DND-41 (cell line): ENCODE measurements around the gene RHOBTB3.

Experiments used
- ATAC-seq: fragments of 200-7000 bp; cut with Tn5 transposase; 3 replicates; pipeline ENCODE4 v1.9.1; 2021; ENCODE audit warnings: low read depth; ENCODE audit not compliant: insufficient read depth
- DNase-seq: peaks from one replicate; pipeline ENCODE4 v3.0.0-alpha.2; 2020
- H2AFZ ChIP-seq: 2 replicates; pipeline ENCODE4 v1.6.0; 2012; ENCODE audit warnings: low read depth, low read length
- H3K27ac ChIP-seq: 2 replicates; pipeline ENCODE4 v1.5.1; 2012; ENCODE audit warnings: low read length, inconsistent platforms
- H3K27me3 ChIP-seq: fragments of 200-600 bp; sonication (generic); 2 replicates; pipeline ENCODE4 v1.6.0; 2012; ENCODE audit warnings: low read length, mild to moderate bottlenecking, inconsistent platforms; ENCODE audit not compliant: insufficient read depth, poor library complexity
- H3K36me3 ChIP-seq: 2 replicates; pipeline ENCODE4 v1.5.1; 2012; ENCODE audit warnings: low read length, inconsistent platforms; ENCODE audit not compliant: insufficient read depth
- H3K4me1 ChIP-seq: 2 replicates; pipeline ENCODE4 v1.5.1; 2012; ENCODE audit warnings: mild to moderate bottlenecking, low read length; ENCODE audit not compliant: insufficient read depth
- H3K4me2 ChIP-seq: 2 replicates; pipeline ENCODE4 v1.6.0; 2012; ENCODE audit warnings: mild to moderate bottlenecking, moderate library complexity, low read length, inconsistent platforms; ENCODE audit not compliant: insufficient read depth
- H3K4me3 ChIP-seq, 2 experiments: fragments of 200-600 bp in 1 of 2; shearing (Covaris generic) in 1 of 2; 2 replicates each; pipeline ENCODE4 v1.5.1; 2012 to 2016; ENCODE audit warnings: inconsistent platforms in 2 of 2, low read length in 2 of 2, mild to moderate bottlenecking in 2 of 2, low read depth in 1 of 2, moderate library complexity in 1 of 2
- H3K79me2 ChIP-seq: 2 replicates; pipeline ENCODE4 v1.6.0; 2012; ENCODE audit warnings: low read length, inconsistent platforms; ENCODE audit not compliant: insufficient read depth
- H3K9ac ChIP-seq: 2 replicates; pipeline ENCODE4 v1.6.0; 2012; ENCODE audit warnings: low read depth, mild to moderate bottlenecking, inconsistent platforms, low read length, moderate library complexity
- H3K9me3 ChIP-seq: 2 replicates; pipeline ENCODE4 v1.5.1; 2012; ENCODE audit warnings: low read length, moderate library complexity, mild to moderate bottlenecking, inconsistent platforms; ENCODE audit not compliant: insufficient read depth, severe bottlenecking
- H4K20me1 ChIP-seq: 2 replicates; pipeline ENCODE4 v1.6.0; 2012; ENCODE audit warnings: low read length; ENCODE audit not compliant: insufficient read depth
- CTCF ChIP-seq: IDR thresholded peaks from 2 replicates; pipeline ENCODE4 v1.5.1; 2012; ENCODE audit warnings: borderline replicate concordance, low read length, moderate library complexity, mild to moderate bottlenecking; ENCODE audit not compliant: poor library complexity, severe bottlenecking; ENCODE audit errors: extremely low read depth
- EZH2 ChIP-seq: IDR thresholded peaks from 3 replicates; pipeline ENCODE4 v1.6.1; 2012; ENCODE audit warnings: borderline replicate concordance, low read depth, mild to moderate bottlenecking, moderate library complexity, low read length, inconsistent platforms; ENCODE audit not compliant: severe bottlenecking

RHOBTB3 gene

GRCh38 chr5:95801532-95801931, 70.4 kb downstream of the RHOBTB3 start:
- Histone ChIP-seq H3K9me3 (no peaks in the 10 kb centered on the region), H3K36me3 (peaks cover 3% of the 10 kb centered on the region; the same call in 1 of the 2 replicates), H3K27me3 (no peaks in the 10 kb centered on the region), H3K79me2 (no peaks in the 10 kb centered on the region), H4K20me1 (no peaks in the 10 kb centered on the region), H3K27ac (no peak overlapping the region), H3K4me3 (no peak overlapping the region), H2AFZ (no peak overlapping the region), H3K9ac (no peak overlapping the region), H3K4me2 (no peak overlapping the region), H3K4me1 (no peaks in the 10 kb centered on the region)
- DNase-seq (no peak), ATAC-seq (no peak)
- TF ChIP-seq EZH2 (no peak), CTCF (no peak)

- H3K9ac ChIP-seq: no peak overlapping the region
- H3K9me3 ChIP-seq: no peaks in the 10 kb centered on the region
- peaks cover 8% of the 10 kb centered on the region; the same call in 1 of the 2 replicates for H3K36me3 ChIP-seq
- H2AFZ ChIP-seq: no peak overlapping the region
- H4K20me1 ChIP-seq: no peaks in the 10 kb centered on the region
- TF ChIP-seq EZH2: no peak
- TF ChIP-seq CTCF: no peak
- H3K4me1 ChIP-seq: no peaks in the 10 kb centered on the region
- no peaks in the 10 kb centered on the region for H3K27me3 ChIP-seq
- no peak overlapping the region for H3K4me2 ChIP-seq
- DNase-seq (no peak), ATAC-seq (no peak)
- no peak overlapping the region for H3K4me3 ChIP-seq
- H3K27ac ChIP-seq: no peak overlapping the region
- no peaks in the 10 kb centered on the region for H3K79me2 ChIP-seq
Observed at GRCh38 chr5:95801961-95802360, 70.8 kb downstream of the RHOBTB3 start.

GRCh38 chr5:95803271-95804148, 72.4 kb downstream of the RHOBTB3 start:
- H3K4me3 ChIP-seq: no peak overlapping the region
- ATAC-seq: no peak

More at GRCh38 chr5:95803271-95804148, 72.4 kb downstream of the RHOBTB3 start:
- Histone ChIP-seq H4K20me1 (no peaks in the 10 kb centered on the region), H3K9ac (no peak overlapping the region), H3K36me3 (peaks cover 14% of the 10 kb centered on the region), H3K4me2 (no peak overlapping the region), H2AFZ (no peak overlapping the region), H3K4me1 (peaks cover 9% of the 10 kb centered on the region), H3K79me2 (no peaks in the 10 kb centered on the region), H3K27me3 (no peaks in the 10 kb centered on the region), H3K9me3 (no peaks in the 10 kb centered on the region), H3K27ac (no peak overlapping the region)
- TF ChIP-seq EZH2 (no peak), CTCF (no peak)
- DNase-seq: no peak
